Neural crest cell (in vitro differentiated cells): ENCODE data around the gene CLRN1. TPM values are rescaled to one million over a fixed set of nuclear protein-coding genes. Genes with fewer than 3 reads are reported as not detected.

Experiments used
- DNase-seq: peaks from one replicate; pipeline ENCODE4 v3.0.0; 2021; ENCODE audit warnings: low read depth, mixed read lengths, low spot score
- H3K27ac Mint-ChIP-seq: one replicate; pipeline ENCODE4 v1.8.0; 2021; ENCODE audit warnings: mild to moderate bottlenecking, mixed read lengths; ENCODE audit not compliant: unreplicated experiment
- H3K27me3 Mint-ChIP-seq: 2 replicates; pipeline ENCODE4 v1.8.0; 2021; ENCODE audit warnings: low read depth, mild to moderate bottlenecking, mixed read lengths
- H3K36me3 Mint-ChIP-seq: 2 replicates; pipeline ENCODE4 v1.8.0; 2021; ENCODE audit warnings: low read depth, mild to moderate bottlenecking, mixed read lengths
- H3K4me1 Mint-ChIP-seq: 2 replicates; pipeline ENCODE4 v1.8.0; 2021; ENCODE audit warnings: mixed read lengths
- H3K4me3 Mint-ChIP-seq: one replicate; pipeline ENCODE4 v1.8.0; 2021; ENCODE audit warnings: mild to moderate bottlenecking, mixed read lengths
- H3K9me3 Mint-ChIP-seq: 2 replicates; pipeline ENCODE4 v1.8.0; 2021; ENCODE audit warnings: mixed read lengths
- CTCF ChIP-seq: fragments of 200-600 bp; sonication (generic); conservative IDR thresholded peaks from 2 replicates; pipeline ENCODE4 v1.5.0; 2021; ENCODE audit warnings: antibody characterized with exemption, mild to moderate bottlenecking
- total RNA-seq: library from RNA; stranded (reverse); gene quantifications from 2 replicates; pipeline ENCODE4 v1.2.1, GENCODE V29; 2021

The CLRN1 gene
- total RNA-seq, 1 donor from 2014 or later, result not detected

- Mint-ChIP-seq H3K9me3 (no peaks in the 10 kb centered on the region), H3K4me3 (no peak overlapping the region), H3K36me3 (no peaks in the 10 kb centered on the region), H3K27me3 (peaks cover 13% of the 10 kb centered on the region), H3K4me1 (no peaks in the 10 kb centered on the region), H3K27ac (no peak overlapping the region)
- no peak for TF ChIP-seq CTCF
- no peak for DNase-seq
These were observed 44.3 kb downstream of the CLRN1 start for GRCh38 chr3:150928234-150928633.

- TF ChIP-seq CTCF, result no peak
- no peak for DNase-seq
- Mint-ChIP-seq H3K27me3 (peaks cover 9% of the 10 kb centered on the region), H3K36me3 (no peaks in the 10 kb centered on the region), H3K4me1 (no peaks in the 10 kb centered on the region), H3K4me3 (no peak overlapping the region), H3K27ac (no peak overlapping the region), H3K9me3 (no peaks in the 10 kb centered on the region)
These were observed 46.2 kb downstream of the CLRN1 start for GRCh38 chr3:150926328-150926727.

GRCh38 chr3:150925751-150926201 lies 46.8 kb downstream of the CLRN1 start:
- Mint-ChIP-seq H3K27ac (peak overlapping the region; percentile 23), H3K4me3 (no peak overlapping the region), H3K4me1 (no peaks in the 10 kb centered on the region), H3K9me3 (no peaks in the 10 kb centered on the region), H3K27me3 (peaks cover 7% of the 10 kb centered on the region), H3K36me3 (no peaks in the 10 kb centered on the region)
- DNase-seq, result peak; percentile 40
- TF ChIP-seq CTCF, result peak; percentile 79

- H3K4me1 Mint-ChIP-seq, result no peaks in the 10 kb centered on the region
- H3K27me3 Mint-ChIP-seq, result peaks cover 3% of the 10 kb centered on the region
- H3K36me3 Mint-ChIP-seq, result no peaks in the 10 kb centered on the region
- no peaks in the 10 kb centered on the region for H3K9me3 Mint-ChIP-seq
- no peak for TF ChIP-seq CTCF
- DNase-seq, result no peak
- H3K27ac Mint-ChIP-seq, result no peak overlapping the region
- H3K4me3 Mint-ChIP-seq, result no peak overlapping the region
These were observed 49.9 kb downstream of the CLRN1 start for GRCh38 chr3:150922611-150923010.

- TF ChIP-seq CTCF, result no peak
- Mint-ChIP-seq H3K27me3 (peaks cover 3% of the 10 kb centered on the region), H3K36me3 (no peaks in the 10 kb centered on the region), H3K27ac (no peak overlapping the region), H3K4me1 (no peaks in the 10 kb centered on the region), H3K4me3 (no peak overlapping the region), H3K9me3 (no peaks in the 10 kb centered on the region)
- no peak for DNase-seq
These were observed 51.3 kb downstream of the CLRN1 start for GRCh38 chr3:150921209-150921608.

- Mint-ChIP-seq H3K27ac (no peak overlapping the region), H3K36me3 (no peaks in the 10 kb centered on the region), H3K27me3 (no peaks in the 10 kb centered on the region), H3K9me3 (no peaks in the 10 kb centered on the region), H3K4me1 (no peaks in the 10 kb centered on the region), H3K4me3 (no peak overlapping the region)
- no peak for DNase-seq
- no peak for TF ChIP-seq CTCF
These were observed 52.3 kb downstream of the CLRN1 start for GRCh38 chr3:150920236-150920635.
